CD4-positive, alpha-beta T cell (primary cell): ENCODE measurements around the gene PXDN. TPM values are rescaled to one million over a fixed set of nuclear protein-coding genes. Genes with fewer than 3 reads are reported as not detected.
"Not testable (repeated sequence)": the region's sequence is repeated elsewhere in the genome, so short reads cannot be mapped to it uniquely, and the experiment has no call there.

Source experiments
- ATAC-seq: fragments of 200-7000 bp; cut with Tn5 transposase; one replicate; pipeline ENCODE4 v1.10.0; 2022; ENCODE audit warnings: mild to moderate bottlenecking; ENCODE audit not compliant: poor library complexity
- CTCF ChIA-PET: fragments of 350-600 bp; sonication (Branson Sonifier 250); formaldehyde crosslinking; loops from one replicate; lab custom pipeline; 2021; ENCODE audit warnings: antibody characterized with exemption, inconsistent platforms; lab: Charles Lee
- POLR2A ChIA-PET: fragments of 350-600 bp; sonication (Branson Sonifier 250); formaldehyde crosslinking; loops from one replicate; lab custom pipeline; 2021; ENCODE audit warnings: antibody characterized with exemption, inconsistent platforms; lab: Charles Lee
- DNase-seq, 14 experiments: peaks; one replicate each; pipeline ENCODE4 v3.0.0-alpha.2; 2013 to 2020; ENCODE audit warnings: mixed read lengths in 2 of 14
- H3K27ac ChIP-seq, 2 donors: one replicate each; pipeline versions ENCODE4 v1.5.1 to v1.7.0; 2013; ENCODE audit warnings: low read length in 2 of 2, low read depth in 1 of 2, mild to moderate bottlenecking in 1 of 2
- H3K27me3 ChIP-seq, 2 experiments: 1 replicate in 1 of 2; 2 replicates in 1 of 2; pipeline versions ENCODE4 v1.6.1 to v1.7.0; 2013; ENCODE audit warnings: low read length in 2 of 2, control low read depth in 1 of 2, mild to moderate bottlenecking in 1 of 2, moderate library complexity in 1 of 2; ENCODE audit not compliant: insufficient read depth in 2 of 2, control insufficient read depth in 1 of 2
- H3K36me3 ChIP-seq: one replicate; pipeline ENCODE4 v1.6.1; 2013; ENCODE audit warnings: low read length, control low read depth; ENCODE audit not compliant: insufficient read depth
- H3K4me1 ChIP-seq: one replicate; pipeline ENCODE4 v1.6.1; 2013; ENCODE audit warnings: low read length, control low read depth; ENCODE audit not compliant: insufficient read depth
- H3K4me3 ChIP-seq: one replicate; pipeline ENCODE4 v1.5.1; 2013; ENCODE audit warnings: mild to moderate bottlenecking, low read length, moderate library complexity
- H3K9me3 ChIP-seq, 2 experiments: 1 replicate in 1 of 2; 2 replicates in 1 of 2; pipeline versions ENCODE4 v1.6.1 to v1.7.0; 2013; ENCODE audit warnings: low read length in 2 of 2, mild to moderate bottlenecking in 2 of 2, control low read depth in 1 of 2, moderate library complexity in 1 of 2; ENCODE audit not compliant: control insufficient read depth in 1 of 2, insufficient read depth in 1 of 2
- H3K27ac Mint-ChIP-seq: one replicate; pipeline ENCODE4 v1.8.0; 2020; ENCODE audit warnings: mixed read lengths
- H3K27me3 Mint-ChIP-seq: one replicate; pipeline ENCODE4 v1.8.0; 2021; ENCODE audit warnings: mixed read lengths
- H3K36me3 Mint-ChIP-seq: one replicate; pipeline ENCODE4 v1.8.0; 2021; ENCODE audit warnings: low read depth, mixed read lengths
- H3K4me1 Mint-ChIP-seq: one replicate; pipeline ENCODE4 v1.8.0; 2021; ENCODE audit warnings: low read depth, mixed read lengths
- H3K4me3 Mint-ChIP-seq: one replicate; pipeline ENCODE4 v1.8.0; 2020; ENCODE audit warnings: mild to moderate bottlenecking, mixed read lengths
- H3K9me3 Mint-ChIP-seq: one replicate; pipeline ENCODE4 v1.8.0; 2020; ENCODE audit warnings: mixed read lengths
- CTCF ChIP-seq: fragments of 200-600 bp; IDR thresholded peaks from one replicate; pipeline ENCODE4 v1.8.0; 2022; ENCODE audit warnings: antibody characterized with exemption, mild to moderate bottlenecking
- intact Hi-C, 2 experiments: fragments of 100-400 bp; cut with DNase I in 1 of 2; cut with micrococcal nuclease in 1 of 2; formaldehyde crosslinking; loops; one replicate each; pipeline versions ENCODE4 v1.15.1 to v1.9.0; 2023 to 2025; cut with DNase I, micrococcal nuclease
- total RNA-seq, 174 experiments: library from RNA in 2 of 174; stranded (reverse) in 2 of 174; gene quantifications; one replicate each; pipeline ENCODE4 v1.2.3 and lab custom pipeline; 2021 to 2026

PXDN gene
- total RNA-seq, 2 experiments from 2014 or later = 0.47 to 0.84 TPM

GRCh38 chr2:1767939-1768691, 23.8 kb upstream of the PXDN start:
- intact Hi-C loops = no loop called here
- Mint-ChIP-seq H3K9me3 (no peaks in the 10 kb centered on the region), H3K4me1 (no peaks in the 10 kb centered on the region), H3K4me3 (no peak overlapping the region), H3K36me3 (no peaks in the 10 kb centered on the region), H3K27me3 (no peaks in the 10 kb centered on the region), H3K27ac (no peak overlapping the region)
- ATAC-seq (no peak), DNase-seq (no peak)
- H3K36me3 ChIP-seq = no peaks in the 10 kb centered on the region
- H3K4me3 ChIP-seq = no peak overlapping the region
- no peak for TF ChIP-seq CTCF
- H3K27ac ChIP-seq = no peak overlapping the region
- no peaks in the 10 kb centered on the region for H3K27me3 ChIP-seq
- H3K9me3 ChIP-seq = peaks cover 0 to 19% of the 10 kb centered on the region in 2 experiments
- H3K4me1 ChIP-seq = no peaks in the 10 kb centered on the region
- ChIA-PET POLR2A (no interaction called here), CTCF (no interaction called here)

- Mint-ChIP-seq H3K27ac (no peak overlapping the region), H3K27me3 (peaks cover 5% of the 10 kb centered on the region), H3K4me3 (no peak overlapping the region), H3K4me1 (no peaks in the 10 kb centered on the region), H3K36me3 (no peaks in the 10 kb centered on the region), H3K9me3 (no peaks in the 10 kb centered on the region)
- H3K4me1 ChIP-seq = no peaks in the 10 kb centered on the region
- ChIA-PET POLR2A (no interaction called here), CTCF (no interaction called here)
- no peak overlapping the region for H3K4me3 ChIP-seq
- no peak for DNase-seq
- no peak overlapping the region for H3K27ac ChIP-seq
- intact Hi-C loops = no loop called here
- ATAC-seq = no peak
- H3K9me3 ChIP-seq = peaks cover 0 to 19% of the 10 kb centered on the region in 2 experiments
- TF ChIP-seq CTCF = no peak
- H3K27me3 ChIP-seq = no peaks in the 10 kb centered on the region
- H3K36me3 ChIP-seq = no peaks in the 10 kb centered on the region
Measured at GRCh38 chr2:1766851-1767811, 22.8 kb upstream of the PXDN start.

- no peaks in the 10 kb centered on the region for H3K36me3 Mint-ChIP-seq
- ATAC-seq (no peak), DNase-seq (no peak)
- no peak overlapping the region for H3K4me3 ChIP-seq
- ChIA-PET CTCF (no interaction called here), POLR2A (no interaction called here)
- no peaks in the 10 kb centered on the region for H3K9me3 Mint-ChIP-seq
- H3K9me3 ChIP-seq = peaks cover 0 to 19% of the 10 kb centered on the region in 2 experiments
- H3K36me3 ChIP-seq = no peaks in the 10 kb centered on the region
- H3K27me3 Mint-ChIP-seq = peaks cover 5% of the 10 kb centered on the region
- H3K27ac ChIP-seq = no peak overlapping the region
- H3K4me3 Mint-ChIP-seq = no peak overlapping the region
- no peak overlapping the region for H3K27ac Mint-ChIP-seq
- H3K4me1 Mint-ChIP-seq = no peaks in the 10 kb centered on the region
- intact Hi-C loops = no loop called here
- no peak for TF ChIP-seq CTCF
- H3K4me1 ChIP-seq = no peaks in the 10 kb centered on the region
- H3K27me3 ChIP-seq = no peaks in the 10 kb centered on the region
Measured at GRCh38 chr2:1766425-1766824, 22.1 kb upstream of the PXDN start.

GRCh38 chr2:1765201-1765600, 20.9 kb upstream of the PXDN start:
- CTCF ChIA-PET, H3K27ac Mint-ChIP-seq, H3K27ac ChIP-seq, DNase-seq, H3K36me3 Mint-ChIP-seq, H3K27me3 ChIP-seq, H3K4me1 ChIP-seq, H3K36me3 ChIP-seq, ATAC-seq, intact Hi-C loops, H3K4me1 Mint-ChIP-seq, H3K4me3 ChIP-seq, POLR2A ChIA-PET, H3K9me3 Mint-ChIP-seq, H3K27me3 Mint-ChIP-seq, H3K4me3 Mint-ChIP-seq: not testable (repeated sequence)
- H3K9me3 ChIP-seq = peaks cover 0 to 19% of the 10 kb centered on the region in 2 experiments
